Keratinocyte (primary cell): ENCODE measurements around the gene AFDN. TPM values are rescaled to one million over a fixed set of nuclear protein-coding genes. Genes with fewer than 3 reads are reported as not detected.

ENCODE experiments used
- DNase-seq: peaks from one replicate; pipeline ENCODE4 v3.0.0-alpha.2; 2011; ENCODE audit warnings: low read depth, missing footprints, low spot score
- FAIRE-seq: peaks from 2 replicates; lab custom pipeline; 2011; peaks lifted over from hg19 to GRCh38; lab: Jason Lieb, UNC
- H2AFZ ChIP-seq: 2 replicates; pipeline ENCODE4 v1.6.0; 2012; ENCODE audit warnings: low read length, control low read depth, inconsistent platforms; ENCODE audit not compliant: control insufficient read depth
- H3K27ac ChIP-seq: 2 replicates; pipeline ENCODE4 v1.5.1; 2011; ENCODE audit warnings: low read length; ENCODE audit not compliant: control insufficient read depth, insufficient read depth
- H3K27me3 ChIP-seq: 3 replicates; pipeline ENCODE4 v1.6.0; 2011; ENCODE audit warnings: low read length; ENCODE audit not compliant: control insufficient read depth, insufficient read depth; ENCODE audit errors: extremely low read depth
- H3K36me3 ChIP-seq, 2 experiments: 2 replicates in 1 of 2; 3 replicates in 1 of 2; pipeline ENCODE4 v1.5.1; 2011; ENCODE audit warnings: low read length in 2 of 2, mild to moderate bottlenecking in 1 of 2; ENCODE audit not compliant: control insufficient read depth in 2 of 2, insufficient read depth in 2 of 2; ENCODE audit errors: extremely low read depth in 1 of 2
- H3K4me1 ChIP-seq: 3 replicates; pipeline ENCODE4 v1.5.1; 2011; ENCODE audit warnings: low read length; ENCODE audit not compliant: control insufficient read depth, insufficient read depth; ENCODE audit errors: extremely low read depth
- H3K4me2 ChIP-seq: 3 replicates; pipeline ENCODE4 v1.6.0; 2011; ENCODE audit warnings: low read depth, low read length; ENCODE audit not compliant: control insufficient read depth, insufficient read depth; ENCODE audit errors: extremely low read depth
- H3K4me3 ChIP-seq, 3 experiments: fragments of 200-600 bp in 1 of 3; sonication (generic) in 1 of 3; 2 replicates in 2 of 3; 3 replicates in 1 of 3; pipeline ENCODE4 v1.5.1; 2011 to 2016; ENCODE audit warnings: low read length in 3 of 3, mild to moderate bottlenecking in 3 of 3, control low read depth in 2 of 3, inconsistent platforms in 1 of 3, low read depth in 1 of 3, mixed read lengths in 1 of 3, mixed run types in 1 of 3, moderate library complexity in 1 of 3; ENCODE audit not compliant: control insufficient read depth in 2 of 3, insufficient read depth in 2 of 3; ENCODE audit errors: extremely low read depth in 1 of 3
- H3K79me2 ChIP-seq: 2 replicates; pipeline ENCODE4 v1.6.0; 2012; ENCODE audit warnings: low read length; ENCODE audit not compliant: control insufficient read depth, insufficient read depth
- H3K9ac ChIP-seq: 3 replicates; pipeline ENCODE4 v1.6.0; 2011; ENCODE audit warnings: low read length; ENCODE audit not compliant: control insufficient read depth, insufficient read depth; ENCODE audit errors: extremely low read depth
- H3K9me1 ChIP-seq: 3 replicates; pipeline ENCODE4 v1.6.0; 2011; ENCODE audit warnings: low read length; ENCODE audit not compliant: control insufficient read depth, insufficient read depth; ENCODE audit errors: extremely low read depth
- H3K9me3 ChIP-seq: 2 replicates; pipeline ENCODE4 v1.5.1; 2012; ENCODE audit warnings: low read depth, low read length; ENCODE audit not compliant: control insufficient read depth
- H4K20me1 ChIP-seq: 3 replicates; pipeline ENCODE4 v1.6.0; 2011; ENCODE audit warnings: low read length; ENCODE audit not compliant: control insufficient read depth, insufficient read depth; ENCODE audit errors: extremely low read depth
- CTCF ChIP-seq, 3 experiments: IDR thresholded peaks in 1 of 3; conservative IDR thresholded peaks in 1 of 3; optimal IDR thresholded peaks in 1 of 3; 2 replicates in 2 of 3; 3 replicates in 1 of 3; pipeline versions ENCODE3 to v1.5.1; 2011; ENCODE audit warnings: low read length in 3 of 3, mild to moderate bottlenecking in 3 of 3, moderate library complexity in 2 of 3, control low read depth in 1 of 3, inconsistent platforms in 1 of 3; ENCODE audit not compliant: insufficient read depth in 2 of 3; ENCODE audit errors: extremely low read depth in 1 of 3
- EZH2 ChIP-seq: IDR thresholded peaks from one replicate; pipeline ENCODE4 v1.6.1; 2012; ENCODE audit warnings: inconsistent platforms, mild to moderate bottlenecking, low read length, moderate library complexity
- dilution Hi-C: fragments of 300-500 bp; cut with MboI; formaldehyde crosslinking; loops from one replicate; pipeline ENCODE4 v1.7.0; 2020; ENCODE audit warnings: low sequenced_read_pairs; ENCODE audit not compliant: extremely low pct_ligation_motif_present
- polyA plus RNA-seq, 5 experiments: library from polyadenylated mRNA; depleted of rRNA in 3 of 5; stranded (reverse) in 3 of 5; stranded (forward) in 1 of 5; unstranded in 1 of 5; fragments of >200 nt; gene quantifications; 1 replicate in 1 of 5; 2 replicates in 3 of 5; 3 replicates in 1 of 5; pipeline versions ENCODE4 v1.2.1 to v1.2.3, GENCODE V29; 2011 to 2012; ENCODE audit warnings: missing spikeins in 2 of 5, low read depth in 1 of 5, low replicate concordance in 1 of 5

The AFDN gene
- polyA plus RNA-seq, 1 donor (not counting 4 experiments of a cell fraction or from before 2014, with no cell fraction given), result 46.5 TPM

- dilution Hi-C loops, result no loop called here
- Histone ChIP-seq H3K9me3 (no peaks in the 10 kb centered on the region), H3K4me2 (no peak overlapping the region), H3K4me1 (peaks cover 18% of the 10 kb centered on the region), H3K79me2 (peaks cover 97% of the 10 kb centered on the region), H4K20me1 (no peaks in the 10 kb centered on the region), H3K4me3 (no peak overlapping the region), H2AFZ (no peak overlapping the region), H3K27ac (no peak overlapping the region), H3K9me1 (peaks cover 3% of the 10 kb centered on the region), H3K9ac (no peak overlapping the region), H3K36me3 (no peaks in the 10 kb centered on the region), H3K27me3 (no peaks in the 10 kb centered on the region)
- no peak for DNase-seq
- FAIRE-seq, result no peak
- TF ChIP-seq EZH2 (no peak), CTCF (optimal IDR thresholded peaks at IDR 0.05 in 1 of 3, IDR thresholded peaks at IDR 0.05 in 1 of 3, conservative IDR thresholded peaks at IDR 0.05 in 1 of 3; ENCODE audit: extremely low read depth in 1 of 3, insufficient read depth in 2 of 3, low read length in 3 of 3) (no peak)
Measured at GRCh38 chr6:167846997-167847606, 20.4 kb downstream of the AFDN start.

- no peak overlapping the region for H3K27ac ChIP-seq
- DNase-seq (no peak), FAIRE-seq (no peak)
- no peak overlapping the region for H3K9ac ChIP-seq
- H3K4me2 ChIP-seq, result no peak overlapping the region
- dilution Hi-C loops, result no loop called here
- H3K9me1 ChIP-seq, result peaks cover 3% of the 10 kb centered on the region
- H3K27me3 ChIP-seq, result no peaks in the 10 kb centered on the region
- H3K4me3 ChIP-seq, result no peak overlapping the region
- peaks cover 97% of the 10 kb centered on the region for H3K79me2 ChIP-seq
- peaks cover 18% of the 10 kb centered on the region for H3K4me1 ChIP-seq
- no peak overlapping the region for H2AFZ ChIP-seq
- H3K9me3 ChIP-seq, result no peaks in the 10 kb centered on the region
- H4K20me1 ChIP-seq, result no peaks in the 10 kb centered on the region
- no peaks in the 10 kb centered on the region for H3K36me3 ChIP-seq
- TF ChIP-seq EZH2 (no peak), CTCF (optimal IDR thresholded peaks at IDR 0.05 in 1 of 3, IDR thresholded peaks at IDR 0.05 in 1 of 3, conservative IDR thresholded peaks at IDR 0.05 in 1 of 3; ENCODE audit: extremely low read depth in 1 of 3, insufficient read depth in 2 of 3, low read length in 3 of 3) (no peak)
Measured at GRCh38 chr6:167847936-167848335, 21.2 kb downstream of the AFDN start.
